MCF 10A (cell line): ENCODE results near the gene PITX1. TPM values are rescaled to one million over a fixed set of nuclear protein-coding genes. Genes with fewer than 3 reads are reported as not detected.

Source experiments
- BruUV-seq: library from RNA; stranded (reverse); fragments of 400-500 nt; replicated peaks from 2 replicates; lab custom pipeline; 2021; lab: Mats Ljungman, UMichigan
- CTCF ChIA-PET: fragments of 300-600 bp; sonication (Branson Sonifier 250); formaldehyde crosslinking; extraction: SDS; loops from one replicate; lab custom pipeline; 2021; ENCODE audit warnings: antibody characterized with exemption, inconsistent platforms; lab: Yijun Ruan, JAX
- POLR2A ChIA-PET: fragments of 300-600, 350-650 bp; sonication (Branson Sonifier 250); formaldehyde crosslinking; extraction: SDS; loops from one replicate; lab custom pipeline; 2020; ENCODE audit warnings: antibody characterized with exemption, inconsistent platforms; lab: Yijun Ruan, JAX
- DNase-seq: peaks from one replicate; pipeline ENCODE4 v3.0.0-alpha.2; 2018; ENCODE audit not compliant: unreplicated experiment
- H3K27ac Mint-ChIP-seq: one replicate; pipeline ENCODE4 v1.8.0; 2022; ENCODE audit warnings: mild to moderate bottlenecking, low read depth, mixed read lengths; ENCODE audit not compliant: unreplicated experiment
- H3K27me3 Mint-ChIP-seq: one replicate; pipeline ENCODE4 v1.8.0; 2022; ENCODE audit warnings: mixed read lengths; ENCODE audit not compliant: insufficient read depth, unreplicated experiment
- H3K36me3 Mint-ChIP-seq: one replicate; pipeline ENCODE4 v1.8.0; 2022; ENCODE audit warnings: mild to moderate bottlenecking, moderate library complexity, mixed read lengths; ENCODE audit not compliant: insufficient read depth, unreplicated experiment
- H3K4me1 Mint-ChIP-seq: one replicate; pipeline ENCODE4 v1.8.0; 2022; ENCODE audit warnings: mixed read lengths; ENCODE audit not compliant: insufficient read depth, unreplicated experiment
- H3K4me3 Mint-ChIP-seq: one replicate; pipeline ENCODE4 v1.8.0; 2022; ENCODE audit warnings: mild to moderate bottlenecking, moderate library complexity, mixed read lengths; ENCODE audit not compliant: unreplicated experiment
- H3K9me3 Mint-ChIP-seq: one replicate; pipeline ENCODE4 v1.8.0; 2022; ENCODE audit warnings: mixed read lengths; ENCODE audit not compliant: unreplicated experiment
- intact Hi-C: fragments of 100-400 bp; cut with micrococcal nuclease; formaldehyde crosslinking; loops from 2 replicates; pipeline ENCODE4 v1.14.1; 2022
- total RNA-seq: library from RNA; stranded (reverse); gene quantifications from 2 replicates; pipeline ENCODE4 v1.2.3, GENCODE V29; 2022
- TF ChIP-seq, protein P1 (sequence below): fragments of 200-600 bp; IDR thresholded peaks from one replicate; pipeline ENCODE4 v1.8.0; 2022; ENCODE audit warnings: antibody characterized with exemption, mild to moderate bottlenecking; ENCODE audit not compliant: unreplicated experiment

Gene PITX1
- total RNA-seq, 1 experiment from 2014 or later, result 42.9 TPM

DNA sequence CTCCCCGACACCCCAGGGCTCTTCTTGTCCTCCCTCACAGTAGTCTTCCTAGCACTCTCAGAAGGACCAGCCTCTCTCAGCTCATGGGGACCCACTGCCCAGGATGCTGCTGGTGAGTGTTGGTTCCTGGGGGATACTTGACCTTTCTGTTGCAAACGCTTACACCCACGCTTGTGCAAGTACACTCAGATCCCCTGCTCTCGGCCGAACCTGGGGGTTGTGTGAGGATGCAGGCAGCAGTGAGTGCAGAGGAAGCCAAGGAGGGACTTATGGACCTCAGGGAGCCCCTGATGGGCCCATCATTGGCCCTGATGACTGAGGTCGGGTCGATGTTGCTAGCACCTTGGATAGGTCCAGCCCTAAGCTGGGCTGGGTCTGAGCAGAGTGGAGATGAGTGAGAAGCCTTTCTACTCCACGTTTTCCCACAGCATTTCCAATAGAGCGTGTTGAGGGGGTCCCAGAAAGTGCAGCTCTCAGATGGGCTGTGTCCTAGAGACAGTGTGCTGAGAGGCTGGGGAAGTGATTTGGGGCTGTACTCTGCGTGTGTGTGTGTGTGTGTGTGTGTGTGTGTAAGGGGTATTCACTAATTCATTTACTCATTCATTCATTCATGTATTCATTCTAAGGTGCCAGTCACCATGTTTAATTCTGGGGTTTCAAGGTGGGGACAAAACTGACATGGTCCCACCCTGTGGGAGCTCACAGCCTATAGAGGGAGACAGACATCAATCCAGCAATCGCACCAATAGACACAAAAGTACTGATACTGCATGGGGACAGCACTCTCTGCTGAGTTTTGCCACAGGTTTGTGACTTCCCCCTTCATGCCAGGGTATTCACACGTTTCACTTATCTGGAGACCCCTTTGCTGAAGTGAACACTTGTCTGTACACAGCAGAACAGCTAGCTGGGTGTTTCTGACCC, 25.2 kb upstream of the PITX1 start:
- TF ChIP-seq, protein P1, sequence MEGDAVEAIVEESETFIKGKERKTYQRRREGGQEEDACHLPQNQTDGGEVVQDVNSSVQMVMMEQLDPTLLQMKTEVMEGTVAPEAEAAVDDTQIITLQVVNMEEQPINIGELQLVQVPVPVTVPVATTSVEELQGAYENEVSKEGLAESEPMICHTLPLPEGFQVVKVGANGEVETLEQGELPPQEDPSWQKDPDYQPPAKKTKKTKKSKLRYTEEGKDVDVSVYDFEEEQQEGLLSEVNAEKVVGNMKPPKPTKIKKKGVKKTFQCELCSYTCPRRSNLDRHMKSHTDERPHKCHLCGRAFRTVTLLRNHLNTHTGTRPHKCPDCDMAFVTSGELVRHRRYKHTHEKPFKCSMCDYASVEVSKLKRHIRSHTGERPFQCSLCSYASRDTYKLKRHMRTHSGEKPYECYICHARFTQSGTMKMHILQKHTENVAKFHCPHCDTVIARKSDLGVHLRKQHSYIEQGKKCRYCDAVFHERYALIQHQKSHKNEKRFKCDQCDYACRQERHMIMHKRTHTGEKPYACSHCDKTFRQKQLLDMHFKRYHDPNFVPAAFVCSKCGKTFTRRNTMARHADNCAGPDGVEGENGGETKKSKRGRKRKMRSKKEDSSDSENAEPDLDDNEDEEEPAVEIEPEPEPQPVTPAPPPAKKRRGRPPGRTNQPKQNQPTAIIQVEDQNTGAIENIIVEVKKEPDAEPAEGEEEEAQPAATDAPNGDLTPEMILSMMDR, result peak; percentile 26
- H3K4me3 Mint-ChIP-seq, result no peak overlapping the region
- H3K27me3 Mint-ChIP-seq, result no peaks in the 10 kb centered on the region
- no TSS peak for BruUV-seq
- ChIA-PET CTCF (interaction anchor here (0.6 to 1.8 kb wide), 6 partner anchors 11 to 272 kb away, joined by 3 to 5 read pairs (median 4); no protein-coding TSS in a partner anchor), POLR2A (interaction anchor here (0.7 kb wide), 1 partner anchor 90 kb away, joined by 4 read pairs; no protein-coding TSS in a partner anchor)
- H3K4me1 Mint-ChIP-seq, result no peaks in the 10 kb centered on the region
- intact Hi-C loops, result loop anchor here (1.0 kb wide), 2 partner anchors 128 to 132 kb away; no protein-coding TSS in a partner anchor
- no peaks in the 10 kb centered on the region for H3K9me3 Mint-ChIP-seq
- peak; percentile 25 for DNase-seq
- no peaks in the 10 kb centered on the region for H3K36me3 Mint-ChIP-seq
- no peak overlapping the region for H3K27ac Mint-ChIP-seq

DNA sequence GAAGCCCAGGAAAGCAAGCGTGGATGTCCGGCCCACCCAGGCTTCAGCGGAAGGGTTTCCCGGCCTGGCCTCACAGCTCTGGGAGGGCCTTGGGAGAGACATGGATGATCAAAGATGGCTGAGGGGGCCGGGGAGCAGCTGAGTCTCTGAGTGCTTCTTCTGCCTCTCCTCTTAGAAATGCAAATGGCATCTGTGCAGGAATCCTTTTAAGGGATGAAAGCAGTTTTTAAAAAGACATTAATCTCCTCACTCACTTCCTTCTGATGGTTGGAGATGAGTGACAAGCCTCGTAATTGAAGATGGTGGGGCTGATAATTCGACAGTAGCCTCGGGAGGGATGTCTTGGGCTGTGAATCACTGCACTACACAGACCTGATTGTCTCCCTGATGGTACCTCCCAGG, 24.3 kb upstream of the PITX1 start:
- Mint-ChIP-seq H3K27ac (no peak overlapping the region), H3K9me3 (no peaks in the 10 kb centered on the region), H3K27me3 (no peaks in the 10 kb centered on the region), H3K4me1 (no peaks in the 10 kb centered on the region), H3K36me3 (no peaks in the 10 kb centered on the region), H3K4me3 (no peak overlapping the region)
- intact Hi-C loops, result no loop called here
- TF ChIP-seq, protein P1, result no peak
- CTCF ChIA-PET, result interaction anchor here (1.1 to 1.2 kb wide), 3 partner anchors 11 to 69 kb away, joined by 3 read pairs; no protein-coding TSS in a partner anchor
- no TSS peak for BruUV-seq
- no peak for DNase-seq
- POLR2A ChIA-PET, result interaction anchor here (0.6 kb wide), 1 partner anchor 52 kb away, joined by 3 read pairs; no protein-coding TSS in a partner anchor

DNA sequence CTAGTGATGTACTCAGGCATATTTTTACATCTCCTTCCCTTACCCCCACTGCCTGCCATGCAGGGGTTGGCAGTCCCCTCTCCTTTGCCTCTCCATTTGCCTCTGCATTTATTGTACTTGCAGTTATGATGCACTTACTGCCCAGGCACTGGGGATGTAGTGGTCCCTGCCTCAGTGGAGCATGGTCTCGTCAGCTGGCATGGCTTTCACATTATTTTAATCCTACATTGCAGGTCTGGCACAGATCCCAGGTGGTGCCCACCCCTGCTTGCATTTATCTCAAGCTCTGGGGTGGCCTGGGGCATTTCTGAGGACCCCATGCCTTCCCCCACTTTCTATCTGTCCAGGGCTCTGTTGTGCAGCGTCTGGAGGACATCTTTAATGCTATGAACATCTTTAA, 23.2 kb upstream of the PITX1 start:
- intact Hi-C loops, result no loop called here
- no peaks in the 10 kb centered on the region for H3K27me3 Mint-ChIP-seq
- no peaks in the 10 kb centered on the region for H3K9me3 Mint-ChIP-seq
- no peaks in the 10 kb centered on the region for H3K4me1 Mint-ChIP-seq
- POLR2A ChIA-PET, result interaction anchor here (0.5 kb wide), 1 partner anchor 14 kb away, joined by 3 read pairs; no protein-coding TSS in a partner anchor
- H3K36me3 Mint-ChIP-seq, result no peaks in the 10 kb centered on the region
- H3K27ac Mint-ChIP-seq, result no peak overlapping the region
- TF ChIP-seq, protein P1, result no peak
- no peak for DNase-seq
- no peak overlapping the region for H3K4me3 Mint-ChIP-seq
- CTCF ChIA-PET, result interaction anchor here (1.1 kb wide), 1 partner anchor 10 kb away, joined by 3 read pairs; no protein-coding TSS in a partner anchor
- BruUV-seq, result no TSS peak

DNA sequence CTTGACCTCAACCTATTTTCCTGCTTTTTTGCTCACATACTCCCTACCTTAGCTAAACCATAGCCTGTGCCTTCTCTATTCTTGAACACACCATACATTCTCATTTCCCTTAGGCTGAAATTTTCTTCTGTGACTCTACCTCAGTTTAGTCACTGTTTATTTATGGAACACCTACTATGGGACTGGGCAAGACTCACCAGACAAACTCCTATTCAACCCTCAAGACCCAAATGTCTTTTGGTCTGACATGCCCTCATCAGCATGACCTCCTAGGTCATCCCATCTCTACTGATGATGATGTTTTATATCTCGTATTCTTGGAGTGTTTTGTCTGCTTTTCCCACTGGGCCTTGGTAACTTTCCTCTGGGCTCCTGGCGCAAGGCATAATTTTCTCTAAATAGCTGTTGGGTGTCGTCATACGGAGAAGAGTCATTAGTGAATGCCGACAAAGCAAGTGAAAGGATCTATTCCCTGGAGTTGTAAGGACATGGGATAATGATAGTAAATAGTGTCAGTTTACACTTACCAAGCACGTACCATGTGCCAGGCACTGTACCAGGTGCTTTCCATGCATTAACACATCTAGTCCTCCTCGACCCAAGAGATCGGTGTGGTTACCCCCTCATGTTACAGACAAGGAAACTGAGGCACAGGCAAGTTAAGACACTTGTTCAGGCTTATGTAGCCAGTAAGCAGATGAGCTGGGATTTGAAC, 22.4 kb upstream of the PITX1 start:
- H3K9me3 Mint-ChIP-seq, result no peaks in the 10 kb centered on the region
- intact Hi-C loops, result no loop called here
- H3K4me1 Mint-ChIP-seq, result no peaks in the 10 kb centered on the region
- TF ChIP-seq, protein P1, result no peak
- BruUV-seq, result no TSS peak
- no peak overlapping the region for H3K4me3 Mint-ChIP-seq
- H3K27me3 Mint-ChIP-seq, result no peaks in the 10 kb centered on the region
- POLR2A ChIA-PET, result interaction anchor here (0.5 kb wide), 1 partner anchor 14 kb away, joined by 3 read pairs; no protein-coding TSS in a partner anchor
- CTCF ChIA-PET, result no interaction called here
- H3K27ac Mint-ChIP-seq, result no peak overlapping the region
- no peak for DNase-seq
- H3K36me3 Mint-ChIP-seq, result no peaks in the 10 kb centered on the region
